Mesenchymal stem cell (in vitro differentiated cells and primary cell): ENCODE data around the gene COP1.

Experiments used
- DNase-seq: peaks from one replicate; pipeline ENCODE4 v3.0.0-alpha.2; 2013
- H2AFZ ChIP-seq: one replicate; pipeline ENCODE4 v1.6.1; 2013; ENCODE audit warnings: low read depth, mild to moderate bottlenecking, control low read depth, inconsistent platforms, low read length, moderate library complexity
- H2AK5ac ChIP-seq: 2 replicates; pipeline ENCODE4 v1.6.1; 2013; ENCODE audit warnings: low read length, moderate library complexity, mild to moderate bottlenecking, inconsistent platforms; ENCODE audit not compliant: severe bottlenecking
- H2BK120ac ChIP-seq: one replicate; pipeline ENCODE4 v1.6.1; 2013; ENCODE audit warnings: low read depth, mild to moderate bottlenecking, inconsistent platforms, low read length, moderate library complexity
- H2BK12ac ChIP-seq, 2 experiments: one replicate each; pipeline ENCODE4 v1.6.1; 2013; ENCODE audit warnings: inconsistent platforms in 2 of 2, low read length in 2 of 2, mild to moderate bottlenecking in 2 of 2, moderate library complexity in 2 of 2, control low read depth in 1 of 2
- H2BK15ac ChIP-seq: one replicate; pipeline ENCODE4 v1.6.1; 2013; ENCODE audit warnings: mild to moderate bottlenecking, low read depth, inconsistent platforms; ENCODE audit not compliant: poor library complexity, severe bottlenecking
- H2BK5ac ChIP-seq: 2 replicates; pipeline ENCODE4 v1.6.1; 2013; ENCODE audit warnings: low read depth, mild to moderate bottlenecking, low read length, control low read depth, inconsistent platforms; ENCODE audit not compliant: poor library complexity, severe bottlenecking
- H3K14ac ChIP-seq, 2 experiments: one replicate each; pipeline ENCODE4 v1.6.1; 2013; ENCODE audit warnings: inconsistent platforms in 2 of 2, low read length in 2 of 2, control low read depth in 1 of 2, mild to moderate bottlenecking in 1 of 2, moderate library complexity in 1 of 2
- H3K18ac ChIP-seq, 2 experiments: one replicate each; pipeline ENCODE4 v1.6.1; 2013; ENCODE audit warnings: inconsistent platforms in 2 of 2, low read length in 2 of 2, control low read depth in 1 of 2, low read depth in 1 of 2, mild to moderate bottlenecking in 1 of 2
- H3K23ac ChIP-seq, 2 experiments: one replicate each; pipeline ENCODE4 v1.6.1; 2013; ENCODE audit warnings: inconsistent platforms in 2 of 2, low read length in 2 of 2, mild to moderate bottlenecking in 2 of 2, moderate library complexity in 2 of 2, control low read depth in 1 of 2
- H3K27ac ChIP-seq: 2 replicates; pipeline ENCODE4 v1.5.1; 2013; ENCODE audit warnings: mild to moderate bottlenecking, moderate library complexity, low read length, control low read depth, inconsistent platforms; ENCODE audit not compliant: poor library complexity, severe bottlenecking
- H3K27me3 ChIP-seq, 2 experiments: 2 replicates each; pipeline versions ENCODE4 v1.6.1 to v1.7.0; 2013; ENCODE audit warnings: low read length in 2 of 2, mild to moderate bottlenecking in 2 of 2, moderate library complexity in 2 of 2, control low read depth in 1 of 2, inconsistent platforms in 1 of 2; ENCODE audit not compliant: control insufficient read depth in 1 of 2, insufficient read depth in 1 of 2
- H3K36me3 ChIP-seq, 2 experiments: 2 replicates each; pipeline versions ENCODE4 v1.6.1 to v1.7.0; 2013; ENCODE audit warnings: low read length in 2 of 2, control low read depth in 1 of 2, inconsistent platforms in 1 of 2, low read depth in 1 of 2, mild to moderate bottlenecking in 1 of 2; ENCODE audit not compliant: insufficient read depth in 2 of 2, control insufficient read depth in 1 of 2
- H3K4ac ChIP-seq, 2 experiments: one replicate each; pipeline ENCODE4 v1.6.1; 2013; ENCODE audit warnings: inconsistent platforms in 2 of 2, low read length in 2 of 2, mild to moderate bottlenecking in 2 of 2, moderate library complexity in 2 of 2, control low read depth in 1 of 2, low read depth in 1 of 2
- H3K4me1 ChIP-seq: 2 replicates; pipeline ENCODE4 v1.6.1; 2013; ENCODE audit warnings: low read depth, low read length, control low read depth; ENCODE audit not compliant: control insufficient read depth, insufficient read depth
- H3K4me2 ChIP-seq: 2 replicates; pipeline ENCODE4 v1.6.1; 2013; ENCODE audit warnings: low read length, mild to moderate bottlenecking, inconsistent platforms; ENCODE audit not compliant: poor library complexity, severe bottlenecking
- H3K4me3 ChIP-seq, 2 experiments: 2 replicates each; pipeline versions ENCODE4 v1.5.1 to v1.7.0; 2013; ENCODE audit warnings: low read length in 2 of 2, mild to moderate bottlenecking in 2 of 2, control low read depth in 1 of 2, low read depth in 1 of 2; ENCODE audit not compliant: insufficient read depth in 1 of 2
- H3K79me1 ChIP-seq: replicated peaks from 2 replicates; pipeline ENCODE4 v1.6.1; 2013; ENCODE audit warnings: mild to moderate bottlenecking, control low read depth, low read length, inconsistent platforms; ENCODE audit not compliant: poor library complexity, severe bottlenecking
- H3K9ac ChIP-seq: 2 replicates; pipeline ENCODE4 v1.7.0; 2013; ENCODE audit warnings: mild to moderate bottlenecking, low read length, moderate library complexity
- H3K9me3 ChIP-seq: 2 replicates; pipeline ENCODE4 v1.7.0; 2013; ENCODE audit warnings: mild to moderate bottlenecking, low read length; ENCODE audit not compliant: control insufficient read depth
- H4K8ac ChIP-seq: one replicate; pipeline ENCODE4 v1.6.1; 2013; ENCODE audit warnings: inconsistent platforms, mild to moderate bottlenecking, low read length, moderate library complexity
- H4K91ac ChIP-seq: one replicate; pipeline ENCODE4 v1.6.1; 2013; ENCODE audit warnings: mild to moderate bottlenecking, low read length, inconsistent platforms
- WGBS: methylation state at CpG from one replicate; pipeline ENCODE4 v1.1.7; 2013; ENCODE audit warnings: mixed read lengths; 5-methylcytosine and 5-hydroxymethylcytosine counted together

Gene COP1

GRCh38 chr1:176110203-176110602 lies 96.9 kb downstream of the COP1 start:
- Histone ChIP-seq H3K18ac (no peak overlapping the region), H3K79me1 (peaks cover 10% of the 10 kb centered on the region), H2BK15ac (no peak overlapping the region), H4K91ac (no peak overlapping the region), H2BK5ac (no peak overlapping the region), H3K27me3 (no peaks in the 10 kb centered on the region), H3K23ac (no peak overlapping the region), H3K4me2 (no peak overlapping the region), H4K8ac (no peak overlapping the region), H2BK120ac (no peak overlapping the region), H3K4ac (no peak overlapping the region), H2BK12ac (no peak overlapping the region), H2AFZ (no peak overlapping the region), H3K36me3 (peaks cover 6 to 57% of the 10 kb centered on the region in 2 experiments), H3K4me3 (no peak overlapping the region), H2AK5ac (no peak overlapping the region), H3K9me3 (no peaks in the 10 kb centered on the region), H3K14ac (no peak overlapping the region), H3K9ac (no peak overlapping the region), H3K27ac (no peak overlapping the region), H3K4me1 (no peaks in the 10 kb centered on the region)
- 29% methylated on average over 1 of the region's 1 CpG for WGBS
- peak; percentile 59 for DNase-seq

GRCh38 chr1:176102768-176103350 lies 104.2 kb downstream of the COP1 start:
- H4K91ac ChIP-seq = no peak overlapping the region
- no peak overlapping the region for H3K4me2 ChIP-seq
- H3K23ac ChIP-seq = no peak overlapping the region
- peaks cover 23% of the 10 kb centered on the region for H3K79me1 ChIP-seq
- no peak overlapping the region for H3K9ac ChIP-seq
- no peak overlapping the region for H3K4ac ChIP-seq
- peaks cover 29% of the 10 kb centered on the region for H3K9me3 ChIP-seq
- no peak overlapping the region for H3K27ac ChIP-seq
- H3K14ac ChIP-seq = no peak overlapping the region
- peak; percentile 22 for DNase-seq
- H2BK15ac ChIP-seq = no peak overlapping the region
- H2AK5ac ChIP-seq = no peak overlapping the region
- no peak overlapping the region for H2BK120ac ChIP-seq
- no peaks in the 10 kb centered on the region for H3K4me1 ChIP-seq
- H2BK12ac ChIP-seq = no peak overlapping the region
- no peak overlapping the region for H4K8ac ChIP-seq
- no peaks in the 10 kb centered on the region for H3K27me3 ChIP-seq
- H3K36me3 ChIP-seq = peaks cover 14 to 61% of the 10 kb centered on the region in 2 experiments
- no peak overlapping the region for H2BK5ac ChIP-seq
- H3K4me3 ChIP-seq = peak overlapping the region in 1 of 2 experiments; percentile 20
- 100% methylated on average over 1 of the region's 1 CpG for WGBS
- H3K18ac ChIP-seq = no peak overlapping the region
- H2AFZ ChIP-seq = no peak overlapping the region

DNA sequence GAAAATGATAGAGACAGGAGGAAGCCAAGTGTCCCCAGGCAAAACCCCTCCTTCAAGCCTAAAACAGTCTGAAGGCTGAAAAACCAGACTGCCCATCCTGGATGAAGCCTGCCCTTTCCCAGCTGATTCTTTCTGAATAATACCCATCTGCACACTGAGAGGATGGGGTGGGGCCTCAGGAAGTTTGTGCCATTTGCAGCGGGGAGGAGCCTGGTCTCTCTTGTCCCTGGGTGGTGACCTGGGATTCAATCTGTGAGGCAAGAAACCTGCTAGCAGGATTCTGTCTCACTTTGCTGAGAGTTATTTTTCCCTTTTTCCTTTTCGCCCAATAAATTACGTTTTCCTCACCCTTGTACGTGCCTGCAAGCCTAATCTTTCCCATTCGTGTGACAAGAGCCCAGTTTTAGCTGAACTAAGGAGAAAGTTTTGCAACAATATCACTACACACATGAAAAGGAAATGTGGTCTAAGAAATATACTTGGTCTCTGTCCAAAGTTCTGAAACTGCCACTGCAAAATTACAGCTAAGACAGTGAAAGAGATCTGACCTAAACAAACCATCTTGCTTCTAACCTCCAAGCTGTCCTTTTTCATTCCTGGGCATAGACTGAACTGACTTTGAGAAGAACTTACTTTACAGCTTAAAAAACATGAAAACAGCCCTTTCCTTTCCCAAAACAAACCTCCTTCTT lies 105.0 kb downstream of the COP1 start:
- no peak overlapping the region for H3K14ac ChIP-seq
- WGBS = 95% methylated on average over 5 of the region's 5 CpGs
- H3K4me1 ChIP-seq = no peaks in the 10 kb centered on the region
- no peak overlapping the region for H4K91ac ChIP-seq
- no peak overlapping the region for H2BK12ac ChIP-seq
- H3K23ac ChIP-seq = no peak overlapping the region
- H2BK120ac ChIP-seq = no peak overlapping the region
- H2AK5ac ChIP-seq = no peak overlapping the region
- no peak overlapping the region for H4K8ac ChIP-seq
- no peak overlapping the region for H2BK15ac ChIP-seq
- no peak overlapping the region for H3K4me2 ChIP-seq
- no peak overlapping the region for H3K27ac ChIP-seq
- DNase-seq = peak; percentile 58
- no peak overlapping the region for H3K9ac ChIP-seq
- H3K4ac ChIP-seq = no peak overlapping the region
- no peak overlapping the region for H2BK5ac ChIP-seq
- no peak overlapping the region for H3K18ac ChIP-seq
- peaks cover 36% of the 10 kb centered on the region for H3K9me3 ChIP-seq
- H3K4me3 ChIP-seq = no peak overlapping the region
- peaks cover 17 to 61% of the 10 kb centered on the region in 2 experiments for H3K36me3 ChIP-seq
- H3K79me1 ChIP-seq = peaks cover 23% of the 10 kb centered on the region
- H2AFZ ChIP-seq = no peak overlapping the region
- H3K27me3 ChIP-seq = no peaks in the 10 kb centered on the region

DNA sequence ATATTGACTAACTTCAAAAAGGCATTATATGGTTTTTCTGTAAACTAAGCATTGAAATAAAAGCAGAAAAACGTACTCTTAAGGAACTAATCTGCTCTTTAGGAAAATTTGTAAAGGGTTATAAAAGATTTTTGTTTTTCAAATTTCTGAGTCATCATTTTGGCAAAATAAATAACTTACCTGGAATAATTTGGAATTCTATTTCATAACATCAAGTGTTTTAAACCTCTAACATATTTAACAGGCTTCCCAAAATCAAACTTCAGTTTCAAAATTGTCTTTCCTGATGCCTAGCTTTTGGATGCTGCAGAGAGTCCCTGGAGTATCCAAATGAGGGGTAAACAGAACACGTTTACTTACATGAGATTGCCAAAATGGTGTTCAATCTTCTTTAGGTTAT lies 108.5 kb downstream of the COP1 start:
- H4K91ac ChIP-seq = no peak overlapping the region
- no CpG with 5 or more reads among the region's 2 CpGs for WGBS
- H3K4me1 ChIP-seq = no peaks in the 10 kb centered on the region
- peaks cover 16 to 67% of the 10 kb centered on the region in 2 experiments for H3K36me3 ChIP-seq
- no peak overlapping the region for H2BK5ac ChIP-seq
- no peak for DNase-seq
- no peak overlapping the region for H2BK15ac ChIP-seq
- H3K4me2 ChIP-seq = no peak overlapping the region
- no peak overlapping the region for H3K9ac ChIP-seq
- no peak overlapping the region for H3K4ac ChIP-seq
- H3K9me3 ChIP-seq = peaks cover 49% of the 10 kb centered on the region
- H3K14ac ChIP-seq = no peak overlapping the region
- no peak overlapping the region for H2AFZ ChIP-seq
- H3K27me3 ChIP-seq = no peaks in the 10 kb centered on the region
- H2AK5ac ChIP-seq = no peak overlapping the region
- H4K8ac ChIP-seq = no peak overlapping the region
- peak overlapping the region in 1 of 2 experiments; percentile 37 for H3K4me3 ChIP-seq
- no peak overlapping the region for H2BK120ac ChIP-seq
- no peak overlapping the region for H2BK12ac ChIP-seq
- no peak overlapping the region for H3K23ac ChIP-seq
- H3K79me1 ChIP-seq = peaks cover 23% of the 10 kb centered on the region
- no peak overlapping the region for H3K18ac ChIP-seq
- H3K27ac ChIP-seq = no peak overlapping the region
